Skeletal muscle tissue (tissue), 4 donors: ENCODE results near the gene CRYL1. TPM values are rescaled to one million over a fixed set of nuclear protein-coding genes. Genes with fewer than 3 reads are reported as not detected.

Experiments used
- H3K27ac ChIP-seq: one replicate; pipeline ENCODE4 v1.7.0; 2013; ENCODE audit warnings: mild to moderate bottlenecking, low read depth, low read length, inconsistent platforms
- H3K27me3 ChIP-seq, 3 donors: one replicate each; pipeline ENCODE4 v1.7.0; 2013; ENCODE audit warnings: low read length in 3 of 3; ENCODE audit not compliant: control insufficient read depth in 3 of 3, insufficient read depth in 3 of 3
- H3K36me3 ChIP-seq, 3 donors: one replicate each; pipeline ENCODE4 v1.7.0; 2013; ENCODE audit warnings: low read length in 3 of 3; ENCODE audit not compliant: control insufficient read depth in 3 of 3, insufficient read depth in 3 of 3
- H3K4me1 ChIP-seq, 3 donors: one replicate each; pipeline ENCODE4 v1.7.0; 2013; ENCODE audit warnings: low read length in 3 of 3, mild to moderate bottlenecking in 3 of 3; ENCODE audit not compliant: control insufficient read depth in 3 of 3, insufficient read depth in 3 of 3
- H3K4me3 ChIP-seq, 3 donors: one replicate each; pipeline ENCODE4 v1.7.0; 2013; ENCODE audit warnings: low read length in 3 of 3
- H3K9ac ChIP-seq, 3 donors: one replicate each; pipeline ENCODE4 v1.7.0; 2013; ENCODE audit warnings: low read length in 3 of 3, mild to moderate bottlenecking in 3 of 3, moderate library complexity in 2 of 3, low read depth in 1 of 3
- H3K9me3 ChIP-seq, 3 donors: one replicate each; pipeline ENCODE4 v1.7.0; 2013; ENCODE audit warnings: low read length in 3 of 3; ENCODE audit not compliant: control insufficient read depth in 3 of 3
- total RNA-seq: library from RNA; depleted of rRNA; stranded (reverse); fragments of >200 nt; gene quantifications from one replicate; pipeline ENCODE4 v1.2.3, GENCODE V29; 2014
- donor health status: Osteomylitis.

CRYL1 gene
- total RNA-seq, 1 donor from 2014 or later: 29.2 TPM

DNA sequence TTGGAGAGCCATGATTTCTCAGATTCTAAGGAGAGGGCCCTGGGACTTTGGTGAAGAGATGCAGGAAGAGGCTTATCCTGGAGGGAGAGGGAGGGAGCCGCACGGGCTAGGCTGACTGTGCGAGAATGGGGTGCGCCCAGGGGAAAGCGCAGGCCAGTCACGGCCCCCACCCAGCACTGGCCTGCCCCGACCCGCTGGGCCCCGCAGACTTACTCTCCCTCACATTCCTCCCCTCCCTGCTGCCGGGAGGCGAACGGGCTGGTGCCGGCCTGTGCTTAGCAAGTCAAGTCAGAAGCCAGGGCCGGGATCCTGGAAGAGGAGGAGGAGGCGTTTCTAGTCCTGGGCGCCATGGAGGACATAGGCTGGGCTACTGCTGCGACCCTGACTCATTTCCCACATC, 120.0 kb downstream of the CRYL1 start:
- H3K27me3 ChIP-seq: no peaks in the 10 kb centered on the region
- no peak overlapping the region for H3K9ac ChIP-seq
- no peak overlapping the region for H3K4me3 ChIP-seq
- no peaks in the 10 kb centered on the region for H3K9me3 ChIP-seq
- no peaks in the 10 kb centered on the region for H3K4me1 ChIP-seq
- no peak overlapping the region for H3K27ac ChIP-seq
- peaks cover 0 to 10% (median 9%) of the 10 kb centered on the region in 3 donors for H3K36me3 ChIP-seq

DNA sequence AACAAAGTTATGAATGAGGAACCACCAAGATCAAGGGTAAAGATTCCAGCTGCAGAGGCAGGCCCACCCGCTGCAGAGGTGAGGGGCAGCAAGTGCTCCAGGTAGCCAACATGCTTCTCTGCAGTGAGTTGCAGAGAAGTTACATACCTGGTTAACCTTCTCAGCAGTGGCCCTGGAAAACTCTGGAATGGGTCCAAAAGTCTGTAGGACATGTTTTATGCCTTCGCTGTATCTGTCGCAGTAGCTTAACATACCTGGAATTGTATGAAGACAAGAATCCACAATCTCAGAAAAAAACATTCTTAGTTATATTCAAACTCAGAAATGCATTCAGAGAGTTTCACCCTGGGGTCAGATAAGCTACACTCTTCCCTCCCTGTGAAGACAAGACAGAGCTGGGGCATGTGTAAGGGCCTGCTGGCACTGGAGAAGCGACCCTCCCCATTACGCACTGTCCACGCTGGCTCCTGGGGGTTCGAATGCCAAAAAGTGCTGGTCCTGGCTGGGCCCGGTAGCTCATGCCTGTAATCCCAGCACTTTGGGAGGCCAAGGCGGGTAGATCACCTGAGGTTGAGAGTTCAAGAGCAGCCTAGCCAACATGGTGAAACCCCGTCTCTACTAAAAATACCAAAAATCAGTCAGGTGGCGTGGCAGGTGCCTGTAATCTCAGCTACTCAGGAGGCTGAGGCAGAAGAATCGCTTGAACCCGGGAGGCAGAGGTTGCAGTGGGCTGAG, 121.0 kb downstream of the CRYL1 start:
- Histone ChIP-seq H3K27me3 (no peaks in the 10 kb centered on the region), H3K9ac (no peak overlapping the region), H3K27ac (no peak overlapping the region), H3K36me3 (peaks cover 0 to 10% (median 9%) of the 10 kb centered on the region in 3 donors), H3K9me3 (no peaks in the 10 kb centered on the region), H3K4me1 (no peaks in the 10 kb centered on the region), H3K4me3 (no peak overlapping the region)

DNA sequence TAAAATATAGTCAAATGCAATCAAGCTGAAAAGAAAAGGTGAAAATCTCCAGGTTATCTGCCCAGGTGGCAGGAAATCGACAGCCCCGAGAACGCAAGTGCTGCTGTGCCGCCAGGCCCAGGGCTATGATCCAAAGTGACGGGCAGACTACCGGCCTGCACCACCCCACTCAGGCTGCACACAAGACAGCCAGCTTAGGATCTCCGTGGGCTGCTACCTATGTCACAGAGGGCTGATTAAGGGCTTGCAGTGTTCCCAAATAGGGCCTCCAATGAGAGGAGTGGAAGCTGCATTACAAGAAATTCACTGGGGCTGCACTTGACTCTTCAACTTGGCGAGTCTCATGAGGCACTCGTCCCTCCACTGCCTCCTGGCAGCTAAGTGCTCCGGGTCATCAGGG, 121.8 kb downstream of the CRYL1 start:
- Histone ChIP-seq H3K27ac (no peak overlapping the region), H3K27me3 (no peaks in the 10 kb centered on the region), H3K4me3 (no peak overlapping the region), H3K9ac (no peak overlapping the region), H3K9me3 (no peaks in the 10 kb centered on the region), H3K4me1 (no peaks in the 10 kb centered on the region), H3K36me3 (peaks cover 0 to 10% (median 9%) of the 10 kb centered on the region in 3 donors)

DNA sequence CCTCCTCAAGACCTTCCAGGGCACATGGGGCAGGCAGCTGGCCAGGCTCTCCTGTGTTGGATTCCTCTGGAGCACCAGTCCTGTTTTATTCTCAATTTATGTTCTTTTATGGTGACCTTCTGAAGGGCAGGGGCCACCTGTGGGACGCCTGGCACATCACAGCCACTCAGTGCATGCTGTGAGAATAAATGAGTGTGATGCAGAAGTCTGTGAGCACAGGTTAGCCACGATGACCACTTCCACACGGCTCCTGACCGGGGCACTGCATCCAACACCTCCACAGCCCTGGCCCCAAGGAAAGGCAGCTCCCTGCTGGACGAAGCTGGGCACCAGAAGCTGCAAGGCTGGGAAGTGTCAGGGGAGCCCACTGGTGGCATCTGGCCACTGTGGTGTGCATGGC, 122.8 kb downstream of the CRYL1 start:
- no peak overlapping the region for H3K4me3 ChIP-seq
- H3K9ac ChIP-seq: no peak overlapping the region
- peaks cover 0 to 10% (median 9%) of the 10 kb centered on the region in 3 donors for H3K36me3 ChIP-seq
- no peak overlapping the region for H3K27ac ChIP-seq
- H3K9me3 ChIP-seq: no peaks in the 10 kb centered on the region
- H3K4me1 ChIP-seq: no peaks in the 10 kb centered on the region
- no peaks in the 10 kb centered on the region for H3K27me3 ChIP-seq

DNA sequence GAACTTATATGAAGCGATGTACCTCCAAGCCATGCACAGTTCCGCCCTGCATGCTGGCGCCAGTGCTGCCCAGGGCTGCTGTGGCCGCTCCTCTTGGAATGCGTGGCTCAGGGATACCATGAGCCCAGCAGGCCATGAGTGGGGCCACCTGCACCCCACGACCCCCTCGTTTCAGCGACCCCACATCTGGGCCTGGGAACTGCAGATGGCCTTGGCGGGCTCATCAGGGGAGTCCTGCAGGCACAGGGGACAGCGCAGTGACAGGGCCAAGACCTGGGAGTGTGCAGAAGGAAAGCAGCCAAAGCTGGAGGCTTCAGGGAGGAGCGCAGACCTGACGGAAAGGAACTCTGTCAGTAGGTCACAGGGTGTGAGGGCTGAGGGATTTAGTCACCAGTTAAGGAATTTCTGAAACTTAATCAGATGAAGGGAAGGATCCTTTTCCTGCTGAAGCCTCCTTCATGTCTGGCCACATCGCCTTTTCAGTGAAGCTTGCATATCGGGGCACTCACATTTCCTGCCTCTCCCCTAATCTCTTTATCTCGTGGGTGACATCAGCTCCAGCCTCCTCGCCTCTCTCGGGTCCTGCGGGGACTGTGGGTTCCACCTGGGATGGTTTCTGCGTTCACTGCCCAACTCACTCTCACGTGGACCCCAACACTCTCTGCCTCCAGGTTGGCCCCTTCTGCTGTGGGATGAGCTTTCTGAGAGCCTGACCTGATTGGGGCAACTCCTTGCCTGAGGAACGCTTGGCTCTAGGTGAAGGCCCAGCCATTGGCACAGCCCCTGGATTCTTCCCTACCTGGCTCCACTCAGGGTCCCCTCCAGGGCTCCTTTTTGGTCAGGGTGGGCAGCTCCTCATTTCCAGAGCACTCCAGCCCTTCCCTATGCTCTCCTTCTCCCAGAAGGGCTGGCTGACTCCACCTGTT, 123.5 kb downstream of the CRYL1 start:
- H3K36me3 ChIP-seq: peaks cover 0 to 10% (median 9%) of the 10 kb centered on the region in 3 donors
- H3K27ac ChIP-seq: no peak overlapping the region
- no peaks in the 10 kb centered on the region for H3K4me1 ChIP-seq
- no peaks in the 10 kb centered on the region for H3K27me3 ChIP-seq
- no peaks in the 10 kb centered on the region for H3K9me3 ChIP-seq
- no peak overlapping the region for H3K9ac ChIP-seq
- H3K4me3 ChIP-seq: no peak overlapping the region

DNA sequence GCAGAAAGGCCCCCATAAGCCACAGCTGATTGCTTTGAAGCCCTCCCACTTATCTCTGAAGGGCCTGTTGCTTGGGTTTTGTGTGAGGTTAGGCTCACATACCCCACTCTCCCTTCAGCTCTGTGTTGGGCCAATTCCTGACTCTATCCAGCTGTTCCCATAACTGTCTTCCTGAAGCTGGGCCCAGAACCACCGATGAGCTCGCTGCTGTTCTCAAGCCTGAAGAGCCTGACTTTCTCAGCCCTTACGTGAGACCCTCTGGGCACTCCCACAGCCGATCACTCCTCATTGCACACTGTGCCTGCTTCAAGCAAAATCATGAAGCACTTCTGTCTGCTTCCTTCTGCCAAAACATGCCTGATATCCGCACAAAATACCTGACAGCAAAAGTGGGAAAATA, 124.1 kb downstream of the CRYL1 start:
- H3K4me3 ChIP-seq: no peak overlapping the region
- no peak overlapping the region for H3K27ac ChIP-seq
- H3K4me1 ChIP-seq: no peaks in the 10 kb centered on the region
- H3K9me3 ChIP-seq: no peaks in the 10 kb centered on the region
- no peaks in the 10 kb centered on the region for H3K27me3 ChIP-seq
- H3K9ac ChIP-seq: no peak overlapping the region
- H3K36me3 ChIP-seq: peaks cover 0 to 10% (median 9%) of the 10 kb centered on the region in 3 donors

DNA sequence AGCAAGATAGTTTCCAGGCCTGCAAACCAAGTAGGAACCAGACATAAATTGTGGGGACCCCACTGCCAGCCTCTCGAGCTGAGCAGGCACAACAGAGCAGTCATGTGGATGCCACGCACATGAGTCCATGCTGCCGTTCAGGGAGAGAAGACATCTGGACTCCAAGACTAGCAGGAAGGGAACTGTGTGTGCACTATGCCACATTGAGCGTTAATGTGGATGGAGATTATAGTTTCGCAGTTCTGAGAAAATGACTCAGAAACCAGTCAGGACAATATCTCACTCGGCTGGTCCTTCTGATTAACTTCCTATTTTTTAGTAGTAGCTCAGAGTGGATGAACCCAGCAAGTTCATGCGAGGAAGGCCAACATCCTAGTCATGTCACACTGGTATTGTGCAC, 124.9 kb downstream of the CRYL1 start:
- no peaks in the 10 kb centered on the region for H3K27me3 ChIP-seq
- H3K4me1 ChIP-seq: no peaks in the 10 kb centered on the region
- H3K4me3 ChIP-seq: no peak overlapping the region
- no peak overlapping the region for H3K27ac ChIP-seq
- H3K9ac ChIP-seq: no peak overlapping the region
- H3K9me3 ChIP-seq: no peaks in the 10 kb centered on the region
- H3K36me3 ChIP-seq: peaks cover 0 to 10% (median 6%) of the 10 kb centered on the region in 3 donors

DNA sequence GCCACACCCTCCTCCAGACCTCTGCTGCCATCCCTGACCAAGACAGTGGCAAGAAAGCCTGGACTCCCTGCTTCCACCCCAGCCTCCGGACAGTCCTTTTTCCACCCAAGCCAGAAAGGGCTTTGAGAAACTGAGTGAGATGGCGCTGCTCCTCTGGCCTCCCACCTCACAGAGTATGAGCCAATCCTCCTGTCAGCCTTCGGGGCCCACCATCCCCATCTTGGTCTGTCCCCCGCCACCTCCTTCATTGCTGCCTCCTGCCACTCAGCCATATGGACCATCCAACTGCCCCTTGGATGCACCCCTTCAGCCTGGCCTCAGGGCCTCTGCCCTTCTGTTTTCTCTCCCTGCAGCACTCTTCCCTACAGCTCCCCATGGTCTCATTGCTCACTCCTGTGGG, 125.7 kb downstream of the CRYL1 start:
- Histone ChIP-seq H3K27me3 (peaks cover 0 to 7% (median 6%) of the 10 kb centered on the region in 3 donors), H3K27ac (no peak overlapping the region), H3K9me3 (no peaks in the 10 kb centered on the region), H3K36me3 (peaks cover 0 to 7% (median 6%) of the 10 kb centered on the region in 3 donors), H3K4me1 (no peaks in the 10 kb centered on the region), H3K9ac (no peak overlapping the region), H3K4me3 (no peak overlapping the region)

DNA sequence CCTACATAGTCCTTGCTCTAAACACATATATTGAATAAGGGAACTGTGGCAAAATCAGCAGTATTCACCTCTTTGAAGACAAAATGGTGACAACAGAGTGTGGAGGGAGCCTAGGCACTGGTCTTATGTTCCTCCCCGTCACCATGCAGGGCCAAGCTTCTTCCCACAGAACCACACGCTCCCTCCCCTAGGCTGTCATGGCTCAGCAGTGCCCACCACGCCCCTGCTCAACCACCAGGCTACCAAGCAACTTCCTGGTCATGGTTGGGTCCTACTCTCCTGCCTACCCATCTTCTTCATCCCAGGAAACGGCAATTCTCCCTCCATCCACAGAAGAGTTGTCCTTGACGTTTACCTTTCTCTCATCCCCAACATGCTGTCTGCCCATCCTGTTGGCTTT, 126.1 kb downstream of the CRYL1 start:
- no peak overlapping the region for H3K27ac ChIP-seq
- H3K9me3 ChIP-seq: no peaks in the 10 kb centered on the region
- H3K4me3 ChIP-seq: no peak overlapping the region
- peaks cover 0 to 11% (median 6%) of the 10 kb centered on the region in 3 donors for H3K27me3 ChIP-seq
- H3K4me1 ChIP-seq: no peaks in the 10 kb centered on the region
- peaks cover 0 to 7% (median 6%) of the 10 kb centered on the region in 3 donors for H3K36me3 ChIP-seq
- no peak overlapping the region for H3K9ac ChIP-seq

DNA sequence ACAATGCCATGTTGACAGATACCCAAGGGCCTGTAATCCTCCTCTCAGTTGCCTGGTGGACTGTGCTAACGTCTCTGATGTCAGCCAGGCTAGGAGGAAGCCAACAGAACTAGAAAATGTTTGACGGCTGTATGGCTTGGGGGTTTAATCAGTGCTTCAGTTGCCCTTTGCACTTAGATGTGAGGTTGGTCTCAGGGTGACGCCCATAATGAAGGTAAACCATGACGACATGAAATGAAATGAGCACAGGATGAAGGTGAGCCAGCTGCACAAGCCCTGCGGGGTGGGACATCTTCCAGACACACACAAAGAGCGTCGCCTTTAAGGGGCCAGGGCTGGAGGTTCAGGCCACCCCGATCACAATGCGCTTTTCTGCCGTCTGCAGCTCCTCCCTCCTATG, 127.2 kb downstream of the CRYL1 start:
- Histone ChIP-seq H3K9me3 (no peaks in the 10 kb centered on the region), H3K36me3 (peaks cover 0 to 3% (median 0%) of the 10 kb centered on the region in 3 donors), H3K4me3 (no peak overlapping the region), H3K27ac (no peak overlapping the region), H3K9ac (no peak overlapping the region), H3K4me1 (no peaks in the 10 kb centered on the region), H3K27me3 (peaks cover 0 to 11% (median 6%) of the 10 kb centered on the region in 3 donors)
